ENCODE data around the gene DNASE2B.

DNASE2B gene, protein sequence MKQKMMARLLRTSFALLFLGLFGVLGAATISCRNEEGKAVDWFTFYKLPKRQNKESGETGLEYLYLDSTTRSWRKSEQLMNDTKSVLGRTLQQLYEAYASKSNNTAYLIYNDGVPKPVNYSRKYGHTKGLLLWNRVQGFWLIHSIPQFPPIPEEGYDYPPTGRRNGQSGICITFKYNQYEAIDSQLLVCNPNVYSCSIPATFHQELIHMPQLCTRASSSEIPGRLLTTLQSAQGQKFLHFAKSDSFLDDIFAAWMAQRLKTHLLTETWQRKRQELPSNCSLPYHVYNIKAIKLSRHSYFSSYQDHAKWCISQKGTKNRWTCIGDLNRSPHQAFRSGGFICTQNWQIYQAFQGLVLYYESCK

DNA sequence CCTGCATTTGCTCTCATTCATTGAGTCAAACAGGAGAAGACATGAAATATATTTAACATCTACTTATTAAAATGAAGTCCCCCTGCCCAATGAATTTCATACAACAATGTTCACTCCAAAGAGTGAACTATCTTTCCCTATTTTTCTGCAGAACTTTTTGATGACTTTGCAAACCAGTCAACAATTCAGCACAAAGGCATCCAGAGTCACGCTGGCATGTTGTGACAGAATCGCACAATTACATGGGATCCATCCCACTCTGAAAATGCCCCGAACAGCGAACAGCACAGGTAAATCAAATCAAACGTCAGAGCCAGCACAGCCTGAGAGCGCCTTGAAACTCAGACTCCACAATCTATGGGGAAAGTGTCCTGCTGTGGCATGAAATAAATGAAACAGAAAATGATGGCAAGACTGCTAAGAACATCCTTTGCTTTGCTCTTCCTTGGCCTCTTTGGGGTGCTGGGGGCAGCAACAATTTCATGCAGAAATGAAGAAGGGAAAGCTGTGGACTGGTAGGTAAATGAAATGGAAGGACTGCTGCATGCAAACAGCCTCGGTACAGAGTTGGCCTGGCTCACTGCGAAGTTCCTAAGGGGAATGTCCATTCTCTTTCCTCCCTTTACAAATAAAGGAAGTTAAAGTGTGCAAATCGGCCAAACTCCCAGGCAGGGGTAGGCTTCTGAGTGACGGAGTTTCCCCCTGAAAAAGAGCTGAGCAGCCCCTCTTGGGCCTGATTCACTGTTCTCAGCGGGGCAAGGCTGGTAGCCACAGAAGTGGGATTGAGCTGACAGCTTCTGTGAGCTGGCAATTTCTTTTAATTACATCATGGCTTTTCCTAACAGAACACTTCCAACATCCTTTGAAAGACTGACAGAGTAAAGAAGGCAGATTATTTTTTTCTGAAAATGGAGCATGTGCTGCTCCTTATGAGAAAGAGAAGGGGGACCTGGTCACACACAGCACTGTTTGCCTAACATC, at the start of gene DNASE2B:
TSS of gene DNASE2B (plus strand) at position 310 of the 981 bp plus-strand sequence. CDS start at position 391, 81 bp downstream.
- Histone ChIP-seq H3K4me3 (ENCODE audit: low read length) (no peak within 1 kb of the TSS), H3K27me3 (ENCODE audit: control insufficient read depth, insufficient read depth, low read length) (no peaks in the 10 kb centered on the region), H3K4me1 (ENCODE audit: control insufficient read depth, insufficient read depth, low read length) (no peaks in the 10 kb centered on the region), H3K9me3 (ENCODE audit: control insufficient read depth, low read length) (no peaks in the 10 kb centered on the region), H3K9ac (ENCODE audit: low read length) (no peak within 1 kb of the TSS), H3K36me3 (ENCODE audit: control insufficient read depth, insufficient read depth, low read length) (no peaks in the 10 kb centered on the region)

DNA sequence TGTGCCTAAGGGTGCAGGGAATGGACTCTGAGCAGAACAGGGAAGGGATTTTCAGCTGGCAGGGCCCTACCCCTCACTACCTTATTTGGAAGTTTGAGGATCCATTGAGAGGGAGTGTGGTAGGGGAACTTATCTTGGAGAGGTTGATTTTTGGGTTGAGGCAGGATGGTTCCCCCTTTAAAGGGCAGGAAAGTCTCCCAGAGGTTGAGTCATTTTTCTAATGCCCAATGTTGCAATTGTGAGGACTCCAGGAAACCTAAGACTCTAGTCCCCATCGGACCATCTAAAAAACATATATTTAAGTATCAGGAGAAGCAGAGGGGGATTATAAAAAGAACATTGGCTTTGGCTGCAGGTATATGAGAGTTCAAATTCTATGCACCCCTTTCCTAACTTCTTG, 49.5 kb upstream of the DNASE2B start:
- no peaks in the 10 kb centered on the region for H3K9me3 ChIP-seq (ENCODE audit: control insufficient read depth, low read length)
- H3K4me3 ChIP-seq (ENCODE audit: low read length): no peak overlapping the region
- H3K4me1 ChIP-seq (ENCODE audit: control insufficient read depth, insufficient read depth, low read length): no peaks in the 10 kb centered on the region
- H3K27me3 ChIP-seq (ENCODE audit: control insufficient read depth, insufficient read depth, low read length): no peaks in the 10 kb centered on the region
- no peak overlapping the region for H3K9ac ChIP-seq (ENCODE audit: low read length)
- H3K36me3 ChIP-seq (ENCODE audit: control insufficient read depth, insufficient read depth, low read length): no peaks in the 10 kb centered on the region

GRCh38 chr1:84350104-84350503, 48.2 kb upstream of the DNASE2B start:
- Histone ChIP-seq H3K36me3 (ENCODE audit: control insufficient read depth, insufficient read depth, low read length) (no peaks in the 10 kb centered on the region), H3K4me3 (ENCODE audit: low read length) (no peak overlapping the region), H3K27me3 (ENCODE audit: control insufficient read depth, insufficient read depth, low read length) (no peaks in the 10 kb centered on the region), H3K9me3 (ENCODE audit: control insufficient read depth, low read length) (no peaks in the 10 kb centered on the region), H3K9ac (ENCODE audit: low read length) (no peak overlapping the region), H3K4me1 (ENCODE audit: control insufficient read depth, insufficient read depth, low read length) (no peaks in the 10 kb centered on the region)

- H3K36me3 ChIP-seq (ENCODE audit: control insufficient read depth, insufficient read depth, low read length): no peaks in the 10 kb centered on the region
- no peaks in the 10 kb centered on the region for H3K4me1 ChIP-seq (ENCODE audit: control insufficient read depth, insufficient read depth, low read length)
- no peaks in the 10 kb centered on the region for H3K27me3 ChIP-seq (ENCODE audit: control insufficient read depth, insufficient read depth, low read length)
- no peak overlapping the region for H3K9ac ChIP-seq (ENCODE audit: low read length)
- no peaks in the 10 kb centered on the region for H3K9me3 ChIP-seq (ENCODE audit: control insufficient read depth, low read length)
- no peak overlapping the region for H3K4me3 ChIP-seq (ENCODE audit: low read length)
Measured at GRCh38 chr1:84350550-84350949, 47.7 kb upstream of the DNASE2B start.

DNA sequence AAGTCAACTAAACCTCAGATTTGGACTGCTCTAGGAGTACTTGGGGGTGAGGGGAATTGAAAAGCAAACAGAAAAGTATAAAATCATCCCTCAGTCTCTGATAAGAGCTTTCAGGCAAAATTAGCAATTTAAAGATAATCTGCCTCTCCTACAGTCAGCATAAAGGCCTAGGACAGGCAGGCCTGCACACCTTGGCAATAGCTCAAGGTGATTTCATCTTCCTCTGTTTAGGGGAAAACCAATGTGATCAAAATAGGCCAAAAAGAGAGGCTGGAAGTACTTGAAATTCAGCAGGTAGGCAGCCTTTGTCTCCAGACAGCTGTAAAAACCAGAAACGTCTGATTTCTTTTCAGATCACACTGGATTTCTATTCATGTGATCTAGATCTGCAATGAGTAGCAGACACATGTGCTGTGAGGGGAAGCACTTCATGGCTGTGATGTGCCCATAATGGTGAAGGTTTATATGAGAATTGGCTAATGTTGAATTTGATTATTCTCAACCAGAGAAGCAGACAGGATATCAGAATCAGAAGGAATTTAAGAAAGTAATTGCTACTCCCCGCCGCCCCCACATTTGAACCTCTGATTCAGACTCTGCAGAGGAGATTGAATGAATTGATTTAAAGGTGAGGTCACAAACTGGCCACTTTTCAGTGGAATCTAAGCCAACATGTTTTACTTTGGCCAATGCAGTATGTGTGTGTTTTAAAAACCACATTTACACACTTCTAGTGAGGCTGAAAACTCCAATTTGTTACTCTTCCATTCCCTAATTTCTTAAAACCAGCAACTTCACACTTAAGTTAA, 45.8 kb upstream of the DNASE2B start:
- H3K4me3 ChIP-seq (ENCODE audit: low read length): no peak overlapping the region
- no peaks in the 10 kb centered on the region for H3K36me3 ChIP-seq (ENCODE audit: control insufficient read depth, insufficient read depth, low read length)
- H3K9me3 ChIP-seq (ENCODE audit: control insufficient read depth, low read length): no peaks in the 10 kb centered on the region
- H3K27me3 ChIP-seq (ENCODE audit: control insufficient read depth, insufficient read depth, low read length): no peaks in the 10 kb centered on the region
- no peaks in the 10 kb centered on the region for H3K4me1 ChIP-seq (ENCODE audit: control insufficient read depth, insufficient read depth, low read length)
- no peak overlapping the region for H3K9ac ChIP-seq (ENCODE audit: low read length)

DNA sequence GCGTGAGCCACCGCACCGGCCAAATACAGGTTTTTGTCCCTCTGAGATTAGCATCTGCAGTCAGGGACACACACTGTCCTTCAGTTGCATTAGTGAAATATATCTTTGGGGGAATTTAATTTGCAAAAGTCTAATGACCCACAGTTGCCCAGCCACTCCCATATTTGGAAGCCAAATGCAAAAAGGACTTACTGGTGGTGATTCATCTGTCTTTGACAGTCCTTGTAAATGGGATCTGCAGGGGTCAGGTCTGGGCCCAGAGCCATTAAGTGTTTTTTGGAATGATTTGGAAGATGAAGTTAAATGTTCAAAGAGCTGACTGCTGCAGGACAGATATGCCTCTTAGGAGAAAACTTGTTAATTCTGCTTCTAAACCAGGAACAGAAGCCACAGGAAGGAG, 44.6 kb upstream of the DNASE2B start:
- Histone ChIP-seq H3K4me3 (ENCODE audit: low read length) (no peak overlapping the region), H3K36me3 (ENCODE audit: control insufficient read depth, insufficient read depth, low read length) (no peaks in the 10 kb centered on the region)

DNA sequence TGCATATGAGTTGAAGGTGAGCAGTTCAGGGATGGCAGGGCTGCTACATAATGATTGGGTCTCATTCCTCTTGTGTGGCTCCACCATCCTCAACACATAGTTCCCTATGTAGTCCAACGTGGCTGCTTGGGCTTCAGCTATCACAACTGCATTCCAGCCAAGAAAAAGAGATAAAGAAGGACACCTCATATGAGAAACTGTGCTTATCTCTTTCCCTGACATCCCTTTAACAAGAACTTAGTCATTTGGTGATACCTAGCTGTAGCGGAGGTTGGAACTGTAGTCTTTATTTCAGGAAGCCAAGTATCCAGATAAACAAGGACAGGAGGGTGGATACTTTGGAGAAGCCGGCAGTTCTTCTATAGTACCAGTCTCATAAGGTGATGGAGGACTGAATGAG, 42.7 kb upstream of the DNASE2B start:
- Histone ChIP-seq H3K9ac (ENCODE audit: low read length) (no peak overlapping the region), H3K9me3 (ENCODE audit: control insufficient read depth, low read length) (no peaks in the 10 kb centered on the region), H3K4me3 (ENCODE audit: low read length) (no peak overlapping the region), H3K36me3 (ENCODE audit: control insufficient read depth, insufficient read depth, low read length) (no peaks in the 10 kb centered on the region), H3K4me1 (ENCODE audit: control insufficient read depth, insufficient read depth, low read length) (no peaks in the 10 kb centered on the region), H3K27me3 (ENCODE audit: control insufficient read depth, insufficient read depth, low read length) (no peaks in the 10 kb centered on the region)

More for the DNA sequence above, 44.6 kb upstream of the DNASE2B start:
- Histone ChIP-seq H3K9ac (ENCODE audit: low read length) (no peak overlapping the region), H3K4me1 (ENCODE audit: control insufficient read depth, insufficient read depth, low read length) (no peaks in the 10 kb centered on the region), H3K9me3 (ENCODE audit: control insufficient read depth, low read length) (no peaks in the 10 kb centered on the region), H3K27me3 (ENCODE audit: control insufficient read depth, insufficient read depth, low read length) (no peaks in the 10 kb centered on the region)

GRCh38 chr1:84356881-84357280, 41.4 kb upstream of the DNASE2B start:
- Histone ChIP-seq H3K4me1 (ENCODE audit: control insufficient read depth, insufficient read depth, low read length) (no peaks in the 10 kb centered on the region), H3K36me3 (ENCODE audit: control insufficient read depth, insufficient read depth, low read length) (no peaks in the 10 kb centered on the region), H3K4me3 (ENCODE audit: low read length) (no peak overlapping the region), H3K9ac (ENCODE audit: low read length) (no peak overlapping the region), H3K9me3 (ENCODE audit: control insufficient read depth, low read length) (no peaks in the 10 kb centered on the region), H3K27me3 (ENCODE audit: control insufficient read depth, insufficient read depth, low read length) (no peaks in the 10 kb centered on the region)

DNA sequence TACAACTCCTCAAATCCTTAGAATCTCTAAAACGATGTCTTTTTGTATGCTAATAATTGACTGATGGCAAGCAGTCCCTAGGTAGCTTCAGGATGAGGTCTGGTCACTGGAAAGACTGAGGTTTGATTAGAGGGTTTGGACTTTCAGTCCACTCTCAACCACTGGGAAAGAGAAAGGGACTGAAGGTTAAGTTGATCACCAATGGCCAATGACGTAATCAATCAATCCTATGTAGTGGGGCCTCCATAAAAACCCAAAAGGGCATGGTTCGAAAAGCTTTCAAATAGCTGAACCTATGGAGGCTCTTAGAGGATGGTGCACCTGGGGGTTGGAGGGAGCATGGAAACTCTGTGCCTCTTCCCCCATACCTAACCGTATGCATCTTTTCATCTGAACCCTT, 39.6 kb upstream of the DNASE2B start:
- Histone ChIP-seq H3K9me3 (ENCODE audit: control insufficient read depth, low read length) (no peaks in the 10 kb centered on the region), H3K4me1 (ENCODE audit: control insufficient read depth, insufficient read depth, low read length) (no peaks in the 10 kb centered on the region), H3K36me3 (ENCODE audit: control insufficient read depth, insufficient read depth, low read length) (no peaks in the 10 kb centered on the region), H3K4me3 (ENCODE audit: low read length) (no peak overlapping the region), H3K27me3 (ENCODE audit: control insufficient read depth, insufficient read depth, low read length) (no peaks in the 10 kb centered on the region), H3K9ac (ENCODE audit: low read length) (no peak overlapping the region)

DNA sequence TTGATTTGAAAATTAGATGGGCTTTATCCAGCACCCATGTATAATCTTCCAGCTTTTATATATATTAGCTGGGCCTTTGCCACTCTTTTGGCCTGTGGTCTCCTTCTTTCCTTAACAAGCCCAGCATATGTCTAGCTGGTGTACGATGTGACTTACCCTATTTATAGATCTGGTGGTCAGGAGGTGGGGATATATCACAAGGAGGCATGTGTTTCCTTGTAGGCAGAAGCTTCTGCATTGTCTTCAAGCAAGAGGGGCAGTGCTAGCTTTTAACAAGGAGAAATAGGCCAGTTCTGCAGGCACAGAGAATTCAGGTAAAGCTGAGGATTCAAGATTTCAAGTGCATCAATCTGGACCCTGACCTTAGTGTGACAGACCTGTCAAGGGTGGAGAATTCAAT, 38.0 kb upstream of the DNASE2B start:
- Histone ChIP-seq H3K36me3 (ENCODE audit: control insufficient read depth, insufficient read depth, low read length) (no peaks in the 10 kb centered on the region), H3K4me1 (ENCODE audit: control insufficient read depth, insufficient read depth, low read length) (no peaks in the 10 kb centered on the region), H3K27me3 (ENCODE audit: control insufficient read depth, insufficient read depth, low read length) (no peaks in the 10 kb centered on the region), H3K9me3 (ENCODE audit: control insufficient read depth, low read length) (no peaks in the 10 kb centered on the region), H3K4me3 (ENCODE audit: low read length) (no peak overlapping the region), H3K9ac (ENCODE audit: low read length) (no peak overlapping the region)

- Histone ChIP-seq H3K9ac (ENCODE audit: low read length) (no peak overlapping the region), H3K4me3 (ENCODE audit: low read length) (no peak overlapping the region), H3K27me3 (ENCODE audit: control insufficient read depth, insufficient read depth, low read length) (no peaks in the 10 kb centered on the region), H3K9me3 (ENCODE audit: control insufficient read depth, low read length) (no peaks in the 10 kb centered on the region), H3K4me1 (ENCODE audit: control insufficient read depth, insufficient read depth, low read length) (peaks cover 10% of the 10 kb centered on the region), H3K36me3 (ENCODE audit: control insufficient read depth, insufficient read depth, low read length) (no peaks in the 10 kb centered on the region)
Measured at GRCh38 chr1:84361796-84362195, 36.5 kb upstream of the DNASE2B start.

Data from mucosa of stomach (tissue), 1 donor.